Ascending aorta (tissue), 2 donors: ENCODE results near the gene LTBP1. TPM values are rescaled to one million over a fixed set of nuclear protein-coding genes. Genes with fewer than 3 reads are reported as not detected.

Source experiments
- DNase-seq, 2 donors: peaks; one replicate each; pipeline ENCODE4 v3.0.0-alpha.2; 2019; ENCODE audit warnings: low spot score in 2 of 2
- H3K27ac ChIP-seq, 2 donors: fragments of 200-600 bp; sonication (generic); one replicate each; pipeline ENCODE4 v1.5.1; 2016 to 2017; ENCODE audit warnings: mild to moderate bottlenecking in 1 of 2
- H3K27me3 ChIP-seq: fragments of 200-600 bp; sonication (generic); one replicate; pipeline ENCODE4 v1.5.1; 2017
- H3K36me3 ChIP-seq, 2 donors: fragments of 200-600 bp; sonication (generic); one replicate each; pipeline ENCODE4 v1.5.1; 2016
- H3K4me1 ChIP-seq, 2 donors: fragments of 200-600 bp; sonication (generic); one replicate each; pipeline ENCODE4 v1.5.1; 2016 to 2017; ENCODE audit warnings: mild to moderate bottlenecking in 1 of 2
- H3K4me3 ChIP-seq, 2 donors: fragments of 200-600 bp; sonication (generic); one replicate each; pipeline ENCODE4 v1.5.1; 2016 to 2017; ENCODE audit warnings: mild to moderate bottlenecking in 1 of 2
- H3K9me3 ChIP-seq, 2 donors: fragments of 200-600 bp; sonication (generic); one replicate each; pipeline ENCODE4 v1.5.1; 2016
- intact Hi-C: fragments of 100-400 bp; cut with DNase I; formaldehyde crosslinking; loops from one replicate; pipeline ENCODE4 v1.15.1; 2023
- total RNA-seq: library from RNA; depleted of rRNA; stranded (reverse); fragments of >200 nt; gene quantifications from one replicate; pipeline ENCODE4 v1.1.0, GENCODE V29; 2016
- TF ChIP-seq, protein P1 (sequence below), 3 experiments: fragments of 200-600 bp in 2 of 3; fragments of 450-650 bp in 1 of 3; sonication (generic) in 2 of 3; IDR thresholded peaks; one replicate each; pipeline ENCODE4 v1.5.1; 2016 to 2019; ENCODE audit warnings: antibody characterized with exemption in 3 of 3, mild to moderate bottlenecking in 1 of 3, moderate library complexity in 1 of 3

LTBP1 gene
- total RNA-seq, 1 donor from 2014 or later: 295 TPM

GRCh38 chr2:33444967-33445366 is 498.2 kb downstream of the LTBP1 start:
- H3K9me3 ChIP-seq: no peaks in the 10 kb centered on the region
- H3K36me3 ChIP-seq: no peaks in the 10 kb centered on the region
- no peak for DNase-seq
- intact Hi-C loops: loop anchor here (5.0 to 10.0 kb wide), 2 partner anchors 500 to 673 kb away; partner anchors contain the start of gene LTBP1
- H3K27me3 ChIP-seq: no peaks in the 10 kb centered on the region
- no peak overlapping the region for H3K27ac ChIP-seq
- TF ChIP-seq, protein P1, sequence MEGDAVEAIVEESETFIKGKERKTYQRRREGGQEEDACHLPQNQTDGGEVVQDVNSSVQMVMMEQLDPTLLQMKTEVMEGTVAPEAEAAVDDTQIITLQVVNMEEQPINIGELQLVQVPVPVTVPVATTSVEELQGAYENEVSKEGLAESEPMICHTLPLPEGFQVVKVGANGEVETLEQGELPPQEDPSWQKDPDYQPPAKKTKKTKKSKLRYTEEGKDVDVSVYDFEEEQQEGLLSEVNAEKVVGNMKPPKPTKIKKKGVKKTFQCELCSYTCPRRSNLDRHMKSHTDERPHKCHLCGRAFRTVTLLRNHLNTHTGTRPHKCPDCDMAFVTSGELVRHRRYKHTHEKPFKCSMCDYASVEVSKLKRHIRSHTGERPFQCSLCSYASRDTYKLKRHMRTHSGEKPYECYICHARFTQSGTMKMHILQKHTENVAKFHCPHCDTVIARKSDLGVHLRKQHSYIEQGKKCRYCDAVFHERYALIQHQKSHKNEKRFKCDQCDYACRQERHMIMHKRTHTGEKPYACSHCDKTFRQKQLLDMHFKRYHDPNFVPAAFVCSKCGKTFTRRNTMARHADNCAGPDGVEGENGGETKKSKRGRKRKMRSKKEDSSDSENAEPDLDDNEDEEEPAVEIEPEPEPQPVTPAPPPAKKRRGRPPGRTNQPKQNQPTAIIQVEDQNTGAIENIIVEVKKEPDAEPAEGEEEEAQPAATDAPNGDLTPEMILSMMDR (IDR thresholded peaks at IDR 0.05): no peak
- H3K4me3 ChIP-seq: no peak overlapping the region
- no peaks in the 10 kb centered on the region for H3K4me1 ChIP-seq

GRCh38 chr2:33448220-33448899 is 501.6 kb downstream of the LTBP1 start:
- DNase-seq: no peak
- TF ChIP-seq, protein P1 (IDR thresholded peaks at IDR 0.05): no peak
- H3K4me3 ChIP-seq: no peak overlapping the region
- intact Hi-C loops: loop anchor here (10.0 kb wide), 1 partner anchor 504 kb away; the partner anchor contains the start of gene LTBP1
- H3K27ac ChIP-seq: no peak overlapping the region
- H3K27me3 ChIP-seq: no peaks in the 10 kb centered on the region
- peaks cover 11 to 19% of the 10 kb centered on the region in 2 donors for H3K9me3 ChIP-seq
- no peaks in the 10 kb centered on the region for H3K36me3 ChIP-seq
- H3K4me1 ChIP-seq: no peaks in the 10 kb centered on the region
